ENCODE measurements around the gene TMEM43.
"Not testable (repeated sequence)": the region's sequence is repeated elsewhere in the genome, so short reads cannot be mapped to it uniquely, and the experiment has no call there.

TMEM43 gene

GRCh38 chr3:14124615-14125192 lies at the start of gene TMEM43, which contains the start of gene CHCHD4:
TSS of gene TMEM43 (plus strand) at chr3:14125052. CDS start at chr3:14125194, 142 bp downstream.
TSS of gene CHCHD4 (minus strand) at chr3:14124870. CDS start at chr3:14124676, 194 bp downstream.
- peak; percentile 92 to 94 for DNase-seq (ENCODE audit: low read depth in 2 of 2)

- not testable (repeated sequence) for DNase-seq (ENCODE audit: low read depth in 2 of 2)
These were observed 49.6 kb upstream of the TMEM43 start for GRCh38 chr3:14075233-14075632.

GRCh38 chr3:14077310-14077709 lies 47.5 kb upstream of the TMEM43 start:
- DNase-seq (ENCODE audit: low read depth in 2 of 2) = no peak

GRCh38 chr3:14082108-14082657 lies 42.7 kb upstream of the TMEM43 start:
- DNase-seq (ENCODE audit: low read depth in 2 of 2) = no peak

GRCh38 chr3:14087461-14087860 lies 37.4 kb upstream of the TMEM43 start:
- not testable (repeated sequence) for DNase-seq (ENCODE audit: low read depth in 2 of 2)

- not testable (repeated sequence) for DNase-seq (ENCODE audit: low read depth in 2 of 2)
These were observed 32.9 kb upstream of the TMEM43 start for GRCh38 chr3:14091959-14092358.

DNA sequence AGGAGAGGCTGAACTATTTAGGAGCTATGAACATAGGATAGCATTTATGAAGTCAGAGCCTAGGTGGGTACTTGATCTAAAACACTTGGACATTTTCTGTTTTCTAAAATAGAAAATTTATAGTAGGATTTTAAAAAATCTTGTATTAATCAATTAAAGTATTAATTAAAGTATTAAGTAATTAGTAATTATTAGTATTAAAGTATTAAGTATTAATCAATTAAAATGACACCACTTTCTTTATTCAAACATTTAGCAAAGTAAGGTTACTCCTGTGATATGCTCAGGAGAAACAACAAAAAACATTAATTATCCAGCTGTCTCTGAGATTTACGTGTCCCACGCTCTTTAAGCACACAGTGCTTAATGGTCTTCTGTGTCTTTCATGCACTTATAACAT lies 32.4 kb upstream of the TMEM43 start:
- DNase-seq (ENCODE audit: low read depth in 2 of 2) = no peak

- no peak for DNase-seq (ENCODE audit: low read depth in 2 of 2)
These were observed 31.0 kb upstream of the TMEM43 start for GRCh38 chr3:14093831-14094230.

DNA sequence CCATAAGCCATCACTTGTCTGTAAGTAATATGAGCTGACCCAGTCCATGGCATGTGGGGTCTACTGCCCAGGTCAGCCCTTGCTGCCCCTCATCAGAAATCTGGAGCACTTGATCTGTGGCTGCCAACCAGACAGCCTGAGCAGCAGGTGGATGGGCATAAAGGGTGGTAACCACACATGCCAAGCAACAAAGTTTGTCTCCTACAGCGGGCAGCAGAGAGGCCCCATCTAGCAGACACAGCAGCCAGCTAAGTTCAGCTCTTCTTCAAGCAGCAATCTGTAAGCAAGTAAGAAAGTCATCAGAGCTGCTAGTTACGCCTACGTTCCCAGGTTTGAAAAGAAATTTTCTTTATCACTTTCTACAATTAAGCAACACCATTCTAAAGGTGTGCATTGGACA lies 28.1 kb upstream of the TMEM43 start:
- DNase-seq (ENCODE audit: low read depth in 2 of 2) = no peak

GRCh38 chr3:14097616-14098391 lies 27.0 kb upstream of the TMEM43 start:
- no peak for DNase-seq (ENCODE audit: low read depth in 2 of 2)

DNA sequence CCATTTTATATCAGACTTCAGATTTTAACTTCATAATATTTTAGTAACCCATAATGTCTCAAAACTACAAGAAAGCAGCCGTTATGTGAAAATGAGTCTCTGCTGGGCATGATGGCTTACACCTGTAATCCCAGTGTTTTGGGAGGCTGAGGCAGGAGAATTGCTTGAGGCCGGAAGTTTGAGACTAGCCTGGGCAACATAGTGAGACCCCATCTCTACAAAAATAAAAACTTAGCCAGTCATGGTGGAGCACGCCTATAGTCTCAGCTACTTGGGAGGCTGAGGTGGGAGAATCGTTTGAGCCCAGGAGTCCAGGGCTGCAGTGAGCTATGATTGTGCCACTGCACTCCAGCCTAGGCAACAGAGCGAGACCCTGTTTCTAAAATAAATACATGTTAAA lies 15.0 kb upstream of the TMEM43 start:
- DNase-seq (ENCODE audit: low read depth in 2 of 2) = not testable (repeated sequence)

DNA sequence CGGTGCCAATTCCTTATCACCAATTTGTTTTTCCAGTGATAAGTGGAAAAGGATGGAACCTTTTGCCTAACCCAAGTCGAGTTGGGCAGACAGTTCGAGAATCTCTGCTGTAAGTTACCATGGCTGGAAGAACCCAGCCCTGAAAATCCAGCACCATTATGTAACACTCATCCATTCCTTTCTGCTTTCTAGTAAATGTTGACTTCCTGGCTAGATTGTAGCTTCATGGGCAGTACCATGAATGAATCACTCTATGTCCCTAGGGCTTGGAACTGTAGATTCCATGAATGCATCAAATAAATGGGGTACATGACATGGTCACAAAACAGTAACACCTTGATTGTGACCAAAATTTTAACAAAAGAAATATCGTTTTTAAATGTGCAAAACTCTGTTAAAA lies 14.2 kb upstream of the TMEM43 start:
- DNase-seq (ENCODE audit: low read depth in 2 of 2) = no peak

DNA sequence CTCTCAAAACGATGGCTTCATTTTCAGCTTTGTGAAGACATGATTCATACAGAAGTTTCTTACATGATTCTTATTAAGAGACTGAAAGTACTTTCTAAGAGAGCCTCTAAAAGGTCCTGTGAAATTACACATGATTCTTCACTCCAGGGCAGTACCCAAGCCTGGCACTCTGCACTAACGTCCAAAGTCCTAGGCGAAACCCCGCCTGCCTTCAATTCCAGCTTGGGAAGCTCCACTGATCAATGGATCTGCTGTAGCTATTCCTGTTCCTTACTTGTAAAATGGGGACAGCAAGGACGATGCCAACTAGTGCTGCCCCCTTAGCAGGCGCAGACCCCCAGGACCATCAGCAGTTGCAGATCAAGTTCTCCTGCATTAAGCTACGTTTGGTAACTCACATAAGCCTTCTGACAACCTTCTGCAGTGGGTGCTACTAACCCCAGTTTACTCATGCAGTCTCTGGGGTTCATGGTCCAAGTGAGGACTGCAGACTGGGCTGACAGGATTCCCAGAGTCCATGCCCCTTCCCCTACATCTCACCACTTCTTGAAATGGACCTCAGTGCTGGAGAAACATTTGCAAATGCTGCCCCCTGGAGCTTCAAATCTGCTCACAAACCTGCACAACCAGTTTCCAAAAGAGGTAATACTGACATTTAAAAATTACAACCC lies 10.8 kb upstream of the TMEM43 start:
- DNase-seq (ENCODE audit: low read depth in 2 of 2) = no peak

DNA sequence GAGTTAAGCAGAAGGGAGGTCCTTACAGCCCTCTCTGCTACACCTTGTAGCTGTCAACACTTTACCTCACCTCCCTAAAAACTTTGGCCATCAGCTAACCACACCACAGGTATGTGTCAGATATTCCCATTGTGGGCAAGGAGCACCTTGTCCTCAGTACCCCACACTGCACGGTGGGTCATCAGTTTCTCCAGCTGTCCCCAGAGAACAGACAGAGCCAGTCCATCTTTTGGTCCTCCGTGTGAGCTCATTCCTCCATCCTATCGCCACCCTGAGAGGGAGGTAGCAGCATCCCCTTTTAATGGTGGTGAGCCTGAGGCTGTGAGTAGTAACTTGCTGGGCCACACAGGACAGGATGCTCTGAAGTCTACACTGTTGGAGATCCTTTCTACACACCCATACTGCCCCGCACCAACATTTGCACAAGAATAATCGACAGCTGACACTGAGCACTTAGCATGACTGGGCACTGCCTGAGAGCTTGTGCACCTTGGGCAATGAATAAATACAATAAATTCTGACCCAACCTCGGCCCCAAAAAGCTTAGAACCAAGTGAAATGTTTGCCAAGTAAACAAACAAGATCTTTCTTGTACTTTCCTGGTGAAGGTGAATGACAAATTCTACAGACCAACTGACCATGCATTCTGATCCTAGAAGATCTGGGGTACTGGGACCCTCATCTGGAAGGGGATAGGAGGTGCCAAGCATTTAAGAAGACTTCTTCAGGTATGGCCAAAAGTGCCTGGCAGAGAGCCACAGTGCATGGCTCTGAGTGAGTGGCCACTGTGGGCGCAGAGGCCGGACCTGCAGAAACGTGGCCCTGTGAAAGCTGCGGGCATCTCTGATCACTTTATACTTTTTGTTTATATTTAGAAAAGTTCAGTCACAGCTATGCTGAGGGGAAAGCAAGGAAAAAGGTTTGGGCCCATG lies 7.1 kb upstream of the TMEM43 start:
- DNase-seq (ENCODE audit: low read depth in 2 of 2) = no peak

DNA sequence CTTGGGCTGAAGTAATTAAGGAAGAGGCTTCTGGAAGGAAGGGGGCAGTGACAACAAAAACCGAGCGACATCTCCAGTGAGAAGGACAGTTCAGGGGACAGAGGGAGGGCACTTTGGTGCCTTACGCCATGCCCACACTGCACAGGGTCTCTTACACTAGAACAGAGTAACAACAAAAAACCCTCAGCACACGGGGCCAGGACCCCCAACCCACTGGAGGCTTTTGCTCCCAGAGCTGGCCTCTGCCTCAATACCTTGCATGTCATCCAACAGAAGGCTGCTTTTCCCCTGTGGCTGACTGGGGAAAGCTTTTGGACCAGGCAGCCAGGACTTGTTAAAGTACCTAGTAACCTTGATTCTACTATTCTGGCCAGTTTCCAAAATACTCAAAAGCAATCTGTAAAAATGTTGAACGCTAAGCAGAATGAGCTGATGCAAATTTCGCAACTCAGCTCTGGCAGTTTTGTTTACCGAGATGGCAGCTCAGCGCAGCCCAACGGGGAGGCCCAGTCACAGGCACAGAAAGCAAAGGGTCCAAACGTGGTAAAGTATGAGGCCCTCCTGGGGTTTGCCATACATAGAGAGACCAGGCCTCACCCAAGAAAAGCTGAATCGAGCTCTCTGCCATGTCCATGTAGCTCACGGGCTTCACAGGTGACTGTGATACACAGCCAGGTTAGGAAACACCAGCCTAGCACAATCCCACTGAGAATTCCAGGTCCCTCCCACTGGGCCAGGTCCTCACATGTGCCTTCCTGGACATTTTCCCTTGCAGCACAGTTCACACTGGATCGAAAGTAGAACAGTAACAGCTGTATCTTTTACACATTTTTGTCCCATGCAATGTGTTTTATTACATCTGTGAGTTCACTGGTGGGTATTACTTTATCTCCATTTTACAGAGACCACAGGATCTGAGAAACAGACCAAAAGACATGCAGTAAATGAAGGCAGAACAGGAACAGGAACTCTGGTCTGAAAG lies 6.2 kb upstream of the TMEM43 start:
- no peak for DNase-seq (ENCODE audit: low read depth in 2 of 2)

GRCh38 chr3:14119651-14120050 lies 5.2 kb upstream of the TMEM43 start:
- DNase-seq (ENCODE audit: low read depth in 2 of 2) = no peak

DNA sequence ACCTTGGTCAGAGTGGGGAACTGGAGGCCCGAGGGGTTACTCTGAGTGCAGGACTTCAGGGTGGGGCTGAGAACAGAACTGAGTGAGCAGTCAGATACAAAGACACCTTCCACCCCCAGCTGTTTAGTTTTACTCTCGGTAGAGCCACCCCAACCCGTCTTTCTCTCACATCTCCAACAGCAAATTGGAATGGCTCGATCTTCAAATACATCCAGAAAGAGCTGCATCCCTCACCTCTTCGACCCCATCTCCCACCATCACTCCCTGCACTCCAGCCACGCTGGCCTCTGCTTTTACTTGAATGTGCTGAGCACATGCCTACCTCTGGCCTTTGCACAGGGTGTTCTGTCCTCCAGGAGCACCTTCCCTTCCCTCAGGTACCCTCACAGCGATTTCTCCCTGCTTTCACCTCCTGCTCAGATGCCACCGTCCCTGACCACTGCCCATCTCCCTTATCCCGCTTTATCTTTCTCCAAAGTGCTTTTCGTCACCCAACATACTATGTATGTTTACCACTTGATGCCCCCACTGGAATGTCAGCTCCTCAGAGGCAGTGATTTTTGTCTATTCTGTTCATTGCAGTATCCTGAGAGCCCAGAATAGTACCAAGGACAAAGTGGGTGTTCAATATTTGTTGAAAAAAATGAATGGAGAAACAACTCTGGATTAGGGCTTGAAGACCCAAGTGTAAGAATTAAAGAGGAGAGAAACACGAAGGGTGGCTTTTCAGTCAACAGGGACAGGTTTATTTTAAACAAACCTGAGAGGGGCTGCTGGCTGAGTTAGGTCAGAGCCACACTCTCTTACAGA lies 4.5 kb upstream of the TMEM43 start:
- no peak for DNase-seq (ENCODE audit: low read depth in 2 of 2)

DNA sequence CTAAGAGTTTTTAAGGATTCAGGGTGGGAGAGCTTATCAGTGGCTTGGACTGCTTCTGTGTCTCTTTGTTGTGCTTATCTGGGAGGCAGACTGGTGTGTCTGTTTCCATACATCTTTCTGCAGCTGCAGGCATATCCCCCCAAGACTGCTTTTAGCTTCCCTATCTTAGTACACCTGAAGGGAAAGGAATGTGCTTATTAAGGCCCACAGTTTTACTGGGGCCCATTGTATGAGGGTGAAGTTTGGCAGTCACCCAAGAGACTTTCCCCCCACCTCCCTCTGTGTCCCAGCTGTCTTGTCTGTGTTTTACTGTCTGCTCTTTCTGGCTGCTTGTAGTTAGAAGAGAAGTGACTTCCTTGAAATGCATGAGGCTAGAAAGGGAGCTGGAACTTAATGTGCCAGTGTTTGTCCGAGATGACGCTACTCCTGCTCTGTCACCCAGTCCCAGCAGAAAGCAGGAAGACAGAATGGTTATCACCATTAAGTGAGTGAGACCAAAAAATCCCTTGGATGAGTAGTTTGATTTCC lies 3.9 kb upstream of the TMEM43 start:
- DNase-seq (ENCODE audit: low read depth in 2 of 2) = not testable (repeated sequence)

- DNase-seq (ENCODE audit: low read depth in 2 of 2) = no peak
These were observed 3.0 kb upstream of the TMEM43 start for GRCh38 chr3:14121859-14122258.

Data from activated CD4-positive, alpha-beta T cell treated with anti-CD3 and anti-CD28 coated beads for 24 hours (primary cell).